ENCODE results near the gene HOXC12. TPM values are rescaled to one million over a fixed set of nuclear protein-coding genes. Genes with fewer than 3 reads are reported as not detected.

HOXC12 gene
- total and polyA plus RNA-seq, 7 donors, result not detected

GRCh38 chr12:53971686-53972085 is 17.0 kb downstream of the HOXC12 start:
- Histone ChIP-seq H3K27me3 (peaks cover 97 to 100% (median 98%) of the 10 kb centered on the region in 3 donors), H3K4me3 (no peak overlapping the region), H3K36me3 (no peaks in the 10 kb centered on the region), H3K9me3 (no peaks in the 10 kb centered on the region), H3K27ac (no peak overlapping the region), H3K4me1 (peaks cover 0 to 32% (median 27%) of the 10 kb centered on the region in 4 donors)
- intact Hi-C loops (cut with DNase I), result no loop called here
- WGBS, 2 donors, result 33 to 34% methylated on average over 2 of the region's 2 CpGs
- no peak for DNase-seq
- no peak for TF ChIP-seq CTCF (IDR thresholded peaks at IDR 0.05)
- TF ChIP-seq POLR2AphosphoS5 (IDR thresholded peaks at IDR 0.05), result no peak
- no peak for TF ChIP-seq POLR2A (IDR thresholded peaks at IDR 0.05)
- TF ChIP-seq EP300 (IDR thresholded peaks at IDR 0.05), result no peak

- TF ChIP-seq POLR2A (IDR thresholded peaks at IDR 0.05) (no peak), EP300 (IDR thresholded peaks at IDR 0.05) (no peak), CTCF (IDR thresholded peaks at IDR 0.05) (no peak), POLR2AphosphoS5 (IDR thresholded peaks at IDR 0.05) (no peak)
- H3K27me3 ChIP-seq, result peaks cover 98 to 100% (median 98%) of the 10 kb centered on the region in 3 donors
- H3K4me3 ChIP-seq, result no peak overlapping the region
- intact Hi-C loops (cut with DNase I), result no loop called here
- peaks cover 0 to 30% (median 26%) of the 10 kb centered on the region in 4 donors for H3K4me1 ChIP-seq
- 24 to 26% methylated on average over 9 of the region's 9 CpGs for WGBS, 2 donors
- H3K36me3 ChIP-seq, result no peaks in the 10 kb centered on the region
- no peaks in the 10 kb centered on the region for H3K9me3 ChIP-seq
- DNase-seq, result no peak
- no peak overlapping the region for H3K27ac ChIP-seq
These were observed 17.5 kb downstream of the HOXC12 start for GRCh38 chr12:53972152-53972702.

GRCh38 chr12:53972722-53973235 is 18.1 kb downstream of the HOXC12 start, which contains the start of gene HOXC11:
TSS of gene HOXC11 (plus strand) at chr12:53973126. CDS start at chr12:53973242, 116 bp downstream.
- no peak for DNase-seq
- 5 to 19% methylated on average over 21 of the region's 21 CpGs for WGBS, 2 donors
- Histone ChIP-seq H3K36me3 (no peaks in the 10 kb centered on the region), H3K9me3 (no peaks in the 10 kb centered on the region), H3K4me3 (no peak within 1 kb of the TSS), H3K27ac (no peak within 1 kb of the TSS), H3K27me3 (peaks cover 98 to 100% (median 98%) of the 10 kb centered on the region in 3 donors), H3K4me1 (peaks cover 0 to 30% (median 26%) of the 10 kb centered on the region in 4 donors)
- TF ChIP-seq POLR2A (IDR thresholded peaks at IDR 0.05) (no peak), CTCF (IDR thresholded peaks at IDR 0.05) (no peak), EP300 (IDR thresholded peaks at IDR 0.05) (no peak), POLR2AphosphoS5 (IDR thresholded peaks at IDR 0.05) (no peak)
- intact Hi-C loops (cut with DNase I), result no loop called here

- Histone ChIP-seq H3K4me3 (no peak overlapping the region), H3K9me3 (no peaks in the 10 kb centered on the region), H3K27ac (no peak overlapping the region), H3K4me1 (peaks cover 0 to 30% (median 26%) of the 10 kb centered on the region in 4 donors), H3K36me3 (no peaks in the 10 kb centered on the region), H3K27me3 (peaks cover 96 to 100% (median 99%) of the 10 kb centered on the region in 3 donors)
- WGBS, 2 donors, result 4 to 17% methylated on average over 71 of the region's 71 CpGs
- intact Hi-C loops (cut with DNase I), result no loop called here
- TF ChIP-seq POLR2AphosphoS5 (IDR thresholded peaks at IDR 0.05), result no peak
- no peak for TF ChIP-seq CTCF (IDR thresholded peaks at IDR 0.05)
- no peak for TF ChIP-seq EP300 (IDR thresholded peaks at IDR 0.05)
- TF ChIP-seq POLR2A (IDR thresholded peaks at IDR 0.05), result no peak
- no peak for DNase-seq
These were observed 18.7 kb downstream of the HOXC12 start for GRCh38 chr12:53973236-53974042.
